HG03565 (cell line): ENCODE measurements around the gene TOM1L2.

ENCODE experiments used
- ATAC-seq: cut with Tn5 transposase; IDR thresholded peaks from one replicate; pipeline ENCODE4 v1.9.1; 2021; ENCODE audit warnings: mild to moderate bottlenecking, moderate library complexity; ENCODE audit not compliant: unreplicated experiment

The TOM1L2 gene

DNA sequence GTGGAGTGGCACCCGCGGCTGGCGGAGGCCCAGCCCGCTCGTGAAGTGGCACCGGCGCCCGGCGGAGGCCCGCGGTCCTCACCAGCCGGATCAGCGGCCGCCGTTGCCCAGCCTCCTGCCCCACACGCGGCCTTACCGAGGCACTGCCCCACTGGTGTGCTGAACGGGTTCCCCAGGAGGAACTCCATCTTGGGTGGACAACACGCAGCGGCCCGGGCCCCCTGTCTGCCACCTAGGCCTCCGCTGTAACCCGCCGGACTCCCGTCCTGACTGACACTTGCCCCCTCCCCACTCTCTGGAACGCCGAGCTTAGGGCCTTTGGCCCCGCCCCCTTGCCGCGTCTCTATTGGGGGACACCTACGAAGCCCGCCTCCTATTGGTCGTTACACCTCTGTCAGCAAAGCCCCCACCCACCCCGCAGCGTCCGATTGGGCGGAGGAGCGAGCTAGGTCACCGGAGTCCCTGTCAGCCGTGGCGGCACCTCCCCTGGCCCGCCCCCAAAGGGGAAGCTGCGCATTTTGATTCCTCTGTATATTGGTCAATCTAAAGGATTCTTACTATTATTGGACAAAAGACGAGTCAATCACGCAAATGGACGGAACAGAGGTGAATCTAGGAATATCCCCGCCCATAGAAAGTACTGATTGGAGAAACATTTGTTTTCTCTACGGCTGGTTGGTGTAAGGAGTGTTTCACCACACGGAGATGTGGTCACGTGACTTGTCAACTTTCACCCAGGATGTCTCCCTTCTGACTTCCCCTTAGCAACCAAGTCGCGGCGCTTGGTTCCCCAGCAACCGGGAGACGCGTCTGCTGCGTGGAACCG lies at the start of gene TOM1L2, which contains the start of gene DRC3:
Gene TOM1L2, minus strand, starts transcription at position 275 of the 826 bp plus-strand sequence. Its CDS starts 87 bp downstream, at position 188.
Gene DRC3, plus strand, starts transcription at position 737 of the 826 bp plus-strand sequence. CDS start 4,737 bp downstream, outside the sequence.
- ATAC-seq: peak; percentile 90

DNA sequence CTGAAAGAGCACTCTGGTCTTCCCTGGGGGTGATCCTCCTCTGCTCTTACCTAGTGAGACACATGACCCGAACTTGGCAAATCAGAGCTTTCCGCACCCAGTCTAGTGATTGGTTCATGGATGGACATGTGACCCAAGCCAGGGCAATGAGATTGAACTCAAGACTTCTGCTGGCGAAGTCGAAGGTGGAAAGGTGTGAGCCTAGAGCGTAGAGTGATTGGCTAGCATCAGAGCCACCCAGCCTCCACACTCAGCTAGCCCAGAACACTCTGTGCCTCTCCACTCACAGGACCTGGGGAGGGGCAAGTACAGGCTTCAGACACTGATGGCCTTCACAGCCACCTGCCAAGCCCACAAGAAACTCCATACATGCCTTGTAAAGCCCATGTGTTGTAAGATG lies 49.2 kb upstream of the TOM1L2 start:
- ATAC-seq: no peak

DNA sequence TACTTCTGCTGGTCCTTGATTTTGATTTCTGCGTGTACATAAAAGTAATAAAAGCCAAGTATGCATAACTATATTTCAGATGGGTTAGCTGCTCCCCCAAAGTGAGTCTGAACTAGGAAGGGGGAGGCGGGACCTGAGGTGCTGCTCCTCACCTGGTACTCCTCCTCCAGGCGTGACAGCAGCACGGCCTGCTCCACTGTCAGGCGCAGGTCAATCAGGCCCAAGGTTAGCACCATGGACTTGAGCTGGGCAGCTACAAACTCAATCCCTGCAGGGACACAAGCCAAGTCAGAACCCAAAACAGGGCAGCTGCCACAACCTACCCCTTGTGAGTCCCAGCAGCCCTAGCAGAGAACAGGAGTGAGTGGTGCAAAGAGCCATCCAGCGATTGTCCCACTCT lies 48.8 kb upstream of the TOM1L2 start:
- ATAC-seq: no peak

DNA sequence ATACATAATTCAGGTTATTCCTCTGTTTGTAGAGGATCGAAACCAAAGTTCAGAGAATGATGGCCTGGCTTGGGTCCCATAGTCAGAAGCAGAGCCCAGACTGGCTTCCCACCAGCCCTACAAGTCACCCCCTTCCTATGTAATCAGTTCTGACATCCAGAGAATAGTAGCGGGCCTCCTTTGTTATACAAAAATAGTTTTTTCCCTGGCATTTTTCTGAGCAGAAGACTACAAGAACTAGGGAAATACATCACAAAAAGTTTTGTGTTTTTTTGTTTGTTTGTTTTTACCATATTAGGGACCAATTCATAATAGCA lies 47.6 kb upstream of the TOM1L2 start:
- ATAC-seq: no peak

DNA sequence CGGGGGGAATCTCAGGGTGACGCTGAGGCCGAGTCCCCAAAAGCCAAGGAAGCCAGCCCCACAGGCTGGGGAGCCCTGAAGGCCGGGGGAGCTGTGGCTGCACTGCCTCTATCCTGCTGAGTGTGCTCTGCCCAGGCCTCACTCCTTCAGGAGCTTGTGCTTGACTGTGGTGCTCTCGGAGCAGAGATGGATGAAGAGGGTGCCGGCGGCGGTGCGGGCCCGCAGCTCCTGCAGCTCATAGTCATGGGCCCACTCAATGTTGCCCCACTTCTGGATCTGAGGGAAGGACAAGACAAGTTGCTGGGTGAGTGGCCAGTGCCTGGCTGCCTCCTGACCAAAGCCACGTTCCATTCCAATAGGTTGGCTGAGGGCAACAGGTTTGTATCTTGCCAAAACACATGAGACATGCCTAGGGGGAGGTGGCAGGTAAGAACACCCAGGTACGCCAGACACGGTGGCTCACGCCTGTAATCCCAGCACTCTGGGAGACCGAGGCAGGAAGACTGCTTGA lies 46.3 kb upstream of the TOM1L2 start:
- no peak for ATAC-seq

DNA sequence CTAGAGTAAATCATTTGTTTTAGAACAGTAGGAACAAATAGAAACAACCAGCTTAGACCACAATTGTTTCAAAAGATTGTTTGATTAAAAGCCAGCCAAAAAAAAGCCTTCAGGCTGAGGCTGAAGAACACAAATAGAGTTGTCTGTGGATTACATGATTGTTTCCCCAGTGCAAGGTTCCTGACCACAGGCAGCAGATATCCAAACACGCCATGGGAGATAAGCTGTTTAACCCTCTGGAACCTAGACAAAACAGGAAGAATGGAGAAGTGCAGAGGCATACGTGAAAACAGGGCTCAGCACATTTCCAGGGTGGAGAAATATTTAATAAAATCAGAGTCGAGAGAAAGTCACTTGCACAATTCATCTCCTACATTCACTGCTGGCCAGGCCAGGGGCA lies 45.8 kb upstream of the TOM1L2 start:
- no peak for ATAC-seq

DNA sequence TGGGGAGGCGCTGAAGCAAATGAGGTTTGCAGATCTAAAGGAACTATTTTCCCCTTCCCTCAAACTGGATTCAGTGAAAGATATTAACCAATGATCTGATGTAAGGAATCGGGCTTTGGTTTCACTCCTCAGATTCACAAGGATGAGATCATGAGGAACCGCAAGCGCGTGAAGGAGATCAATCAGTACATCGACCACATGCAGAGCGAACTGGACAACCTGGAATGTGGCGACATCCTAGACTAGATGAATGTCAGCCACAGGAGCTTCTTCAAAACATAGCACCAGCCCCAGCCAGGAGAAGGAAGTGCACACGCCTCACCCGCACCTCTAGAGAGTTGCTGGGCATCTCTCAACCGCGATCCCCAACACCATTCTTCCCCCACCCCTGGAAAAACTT lies 44.2 kb upstream of the TOM1L2 start:
- ATAC-seq: no peak

DNA sequence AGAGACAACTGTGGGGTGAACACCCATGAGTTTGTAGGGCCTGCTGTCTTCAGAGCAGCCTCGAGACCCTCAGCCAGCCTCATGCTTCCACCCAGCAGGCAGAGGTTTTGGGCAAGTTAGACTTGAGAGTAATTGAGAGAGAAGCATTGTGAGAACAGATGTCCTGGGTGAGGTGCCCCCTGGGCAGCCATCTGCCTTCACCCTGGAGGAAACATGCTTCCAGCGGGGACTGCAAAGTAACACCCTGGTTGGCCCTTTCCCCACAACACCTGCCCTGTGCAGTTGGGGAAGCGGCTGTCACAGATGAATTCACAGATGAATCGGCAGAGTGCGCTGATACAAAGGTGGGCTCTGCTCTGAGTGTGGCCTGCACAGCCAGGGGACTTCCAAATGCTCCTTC lies 43.4 kb upstream of the TOM1L2 start:
- no peak for ATAC-seq

DNA sequence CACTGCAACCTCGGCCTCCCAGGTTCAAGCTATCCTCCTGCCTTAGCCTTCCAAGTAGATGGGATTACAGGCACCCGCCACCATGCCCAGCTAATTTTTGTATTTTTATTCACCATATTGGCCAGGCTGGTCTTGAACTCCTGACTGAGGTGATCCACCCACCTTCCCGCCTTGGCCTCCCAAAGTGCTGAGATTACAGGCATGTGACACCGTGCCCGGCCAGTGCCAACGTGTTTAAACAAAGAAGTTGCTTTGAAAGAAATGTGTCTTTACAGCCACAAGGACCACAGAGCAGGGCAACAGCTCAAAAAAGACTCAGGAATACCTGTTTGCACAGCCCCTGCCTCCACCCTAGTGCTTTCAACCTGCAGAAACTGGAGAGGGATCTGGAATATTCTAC lies 41.8 kb upstream of the TOM1L2 start:
- no peak for ATAC-seq

DNA sequence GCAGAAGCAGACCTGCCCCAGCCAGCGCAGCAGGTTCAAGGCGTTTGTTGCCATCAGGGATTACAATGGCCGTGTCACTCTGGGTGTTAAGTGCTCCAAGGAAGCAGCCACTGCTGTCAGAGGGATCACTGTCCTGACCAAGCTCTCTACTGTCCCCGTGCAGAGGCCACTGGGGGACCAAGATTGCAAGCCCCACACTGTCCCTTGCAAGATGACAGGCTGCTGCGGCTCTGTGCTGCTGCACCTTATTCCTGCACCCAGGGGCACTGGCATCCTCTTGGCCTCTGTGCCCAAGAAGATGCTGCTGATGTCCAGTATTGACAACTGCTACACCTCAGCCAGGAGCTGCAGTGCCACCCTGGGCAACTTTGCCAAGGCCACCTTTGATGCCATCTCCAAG lies 39.1 kb upstream of the TOM1L2 start:
- ATAC-seq: no peak

DNA sequence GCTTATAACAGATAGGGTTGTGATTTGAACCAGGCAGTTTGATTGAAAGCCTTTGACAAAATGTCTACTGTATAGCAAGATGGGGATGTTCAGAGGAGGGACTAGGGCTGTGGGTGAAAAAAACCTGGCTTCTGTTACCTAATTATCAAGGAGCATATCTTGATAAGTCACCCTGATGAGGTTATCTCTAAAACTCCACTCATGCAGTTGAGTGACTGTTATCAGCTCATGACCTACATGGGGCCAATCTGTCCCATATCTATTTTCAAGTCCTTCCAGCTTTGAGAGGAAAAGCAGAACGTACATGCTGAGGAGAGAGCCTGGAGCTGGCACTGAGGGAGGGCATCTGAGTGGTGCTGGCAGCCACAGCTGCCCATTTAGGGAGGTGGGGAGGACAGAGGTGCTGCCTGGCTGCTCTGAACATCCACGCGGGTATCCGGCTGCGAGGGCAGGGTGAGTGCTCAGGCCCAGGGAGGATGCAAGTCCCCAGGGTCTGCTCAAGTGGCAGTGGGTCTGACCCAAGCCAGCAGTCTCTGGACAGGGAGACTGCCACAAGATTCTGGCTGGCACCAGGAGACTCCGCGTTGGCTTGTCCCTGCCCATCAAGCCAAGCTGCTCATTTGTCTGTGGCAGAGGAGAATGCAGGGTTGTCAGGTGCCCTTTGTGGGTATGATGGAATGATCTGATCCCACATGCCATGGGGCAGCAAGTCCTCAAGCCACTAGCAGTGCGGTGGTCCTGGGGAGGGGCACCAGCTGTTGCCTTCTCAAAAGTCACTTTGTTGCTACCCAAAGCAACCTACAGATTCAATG lies 37.6 kb upstream of the TOM1L2 start:
- ATAC-seq: no peak

DNA sequence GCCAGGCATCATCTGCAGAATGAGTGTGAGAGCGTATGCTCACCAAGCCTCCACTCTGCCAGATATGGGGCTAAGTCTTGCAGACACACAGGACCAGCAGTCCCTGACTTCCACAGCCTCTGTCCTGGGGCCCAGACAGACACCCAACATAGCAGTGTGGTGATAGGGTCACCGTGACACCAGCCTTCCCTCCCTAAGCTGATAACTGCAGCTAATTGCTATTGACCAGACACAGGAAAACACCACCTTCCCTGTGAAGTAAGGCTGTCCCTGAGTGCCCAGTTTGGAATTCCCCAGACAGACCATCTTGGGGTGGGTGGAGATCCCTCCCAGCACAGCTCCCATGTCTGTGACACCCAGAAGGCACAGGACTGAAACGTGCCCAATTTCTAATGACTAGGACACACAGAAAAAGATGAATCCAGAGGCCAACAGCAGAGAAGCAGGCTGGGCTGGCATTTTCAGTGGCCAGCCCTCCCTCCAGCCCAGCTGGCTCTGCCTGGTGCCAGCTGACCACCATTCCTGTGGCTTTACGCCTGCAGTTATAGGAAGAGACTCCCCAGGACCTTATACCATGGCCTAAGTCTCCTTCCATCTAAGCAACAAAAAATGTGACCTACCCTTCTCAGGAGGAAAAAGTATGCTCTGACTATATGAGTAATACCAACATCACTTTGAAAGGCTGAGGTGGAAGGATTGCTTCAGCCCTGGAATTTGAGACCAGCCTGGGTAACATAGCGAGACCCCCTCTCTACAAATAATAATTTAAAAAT lies 36.5 kb upstream of the TOM1L2 start:
- no peak for ATAC-seq

DNA sequence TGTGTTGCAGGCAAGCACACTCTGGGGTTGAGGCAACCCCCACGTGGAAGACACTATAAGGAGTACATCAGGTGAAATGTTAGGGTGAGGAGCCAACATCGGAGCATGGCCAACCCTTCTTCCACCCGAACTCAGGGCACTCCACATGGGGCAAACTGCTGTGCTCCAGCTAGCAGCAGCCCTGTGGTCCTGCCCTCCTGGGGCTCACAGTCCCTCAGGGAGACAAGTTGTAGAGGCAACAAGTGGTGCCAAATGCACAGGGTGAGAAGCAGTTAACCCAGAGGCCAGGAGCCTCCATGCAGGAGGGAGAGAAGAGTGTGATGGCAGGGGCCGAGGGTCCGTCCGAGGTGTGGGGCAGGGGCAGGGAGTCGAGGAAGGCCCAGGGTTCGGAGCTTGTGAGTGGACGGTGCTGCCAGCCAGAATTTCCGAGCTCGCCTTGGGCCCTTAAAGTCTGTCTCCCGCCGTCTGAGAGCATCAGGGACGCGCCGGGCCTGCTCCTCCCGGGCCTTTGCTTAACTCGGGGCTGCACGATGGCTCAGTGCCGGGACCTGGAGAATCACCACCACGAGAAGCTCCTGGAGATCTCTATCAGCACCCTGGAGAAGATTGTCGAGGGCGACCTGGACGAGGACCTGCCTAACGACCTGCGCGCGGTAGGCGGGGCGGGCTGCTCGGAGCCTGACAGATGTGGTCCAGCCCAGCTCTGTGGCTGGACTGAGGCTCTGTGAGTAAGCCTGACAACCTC lies 34.5 kb upstream of the TOM1L2 start:
- ATAC-seq: no peak

DNA sequence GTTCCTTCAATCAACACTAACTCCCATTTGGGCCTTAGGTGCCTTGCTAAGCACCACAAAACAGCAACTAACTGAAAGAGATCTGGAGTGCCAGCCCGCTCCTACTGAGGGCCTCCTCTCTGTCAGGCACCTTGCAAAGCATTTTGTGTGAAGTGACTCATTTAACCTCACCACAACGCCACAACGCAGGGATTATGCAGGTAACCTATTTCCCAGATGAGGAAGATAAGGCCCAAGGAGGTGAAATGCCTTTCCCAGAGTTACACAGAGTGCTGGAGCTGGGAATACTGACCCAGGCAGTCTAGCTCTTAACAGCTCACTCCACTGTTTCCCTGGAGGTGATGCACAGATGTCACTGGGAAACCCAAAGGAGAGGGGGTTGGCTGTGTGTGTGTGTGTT lies 33.3 kb upstream of the TOM1L2 start:
- ATAC-seq: no peak

DNA sequence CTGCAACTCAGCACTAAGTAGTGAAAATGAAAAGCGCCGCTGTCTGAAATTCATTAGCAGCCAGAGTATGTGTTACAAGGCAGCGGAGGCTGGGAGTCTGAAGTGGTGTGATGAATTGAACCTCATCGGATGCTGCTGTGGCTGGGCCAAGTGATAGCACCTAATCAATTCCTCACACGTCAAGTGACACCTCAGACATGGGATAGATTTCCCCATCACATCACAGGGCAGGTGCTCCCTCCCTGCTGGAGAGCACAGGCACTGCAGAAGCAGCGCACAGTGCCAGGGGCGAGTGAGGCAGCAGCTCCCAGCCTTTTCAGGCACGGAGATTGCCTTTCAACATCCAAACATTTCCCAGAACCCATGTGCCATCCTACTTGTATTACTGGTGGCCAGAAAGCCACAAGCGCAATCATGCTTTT lies 32.7 kb upstream of the TOM1L2 start:
- ATAC-seq: no peak

DNA sequence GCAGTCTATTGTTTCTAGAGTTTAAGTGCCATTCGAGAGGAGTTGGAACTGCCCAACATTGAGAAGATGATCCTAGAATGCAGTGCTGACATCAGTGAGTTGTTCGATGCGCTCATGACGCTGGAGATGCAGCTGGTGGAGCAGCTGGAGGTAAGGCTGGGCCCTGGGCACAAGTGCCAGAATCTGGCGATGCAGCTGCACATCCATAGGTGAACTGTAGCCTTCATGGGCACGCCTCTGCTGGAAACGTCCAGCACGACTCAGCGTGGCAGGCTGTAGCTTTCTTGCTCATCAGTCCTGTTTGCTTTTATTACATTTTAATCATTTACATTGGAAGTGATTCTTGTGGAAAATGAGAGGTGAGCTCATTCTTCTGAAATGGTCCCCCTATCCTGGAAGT lies 32.1 kb upstream of the TOM1L2 start:
- no peak for ATAC-seq

DNA sequence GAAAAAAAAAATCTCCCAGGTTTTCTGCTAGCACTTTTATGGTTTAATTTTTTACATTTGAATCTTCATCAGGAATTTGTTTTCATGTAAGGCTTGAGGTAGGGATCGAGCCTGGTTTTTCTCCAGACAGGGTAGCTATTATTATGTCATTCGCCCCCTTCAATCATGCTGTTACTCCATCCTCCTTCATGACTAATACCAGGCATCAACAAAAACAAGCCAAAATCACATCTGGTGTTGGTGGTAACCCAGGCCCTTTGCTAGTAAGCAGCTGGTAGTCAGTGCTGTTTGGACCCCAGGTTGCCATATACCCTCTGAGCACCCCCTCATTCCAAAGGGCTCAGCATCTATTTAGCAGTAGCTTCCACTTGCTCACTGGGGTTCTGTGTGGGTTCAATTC lies 30.0 kb upstream of the TOM1L2 start:
- ATAC-seq: no peak

DNA sequence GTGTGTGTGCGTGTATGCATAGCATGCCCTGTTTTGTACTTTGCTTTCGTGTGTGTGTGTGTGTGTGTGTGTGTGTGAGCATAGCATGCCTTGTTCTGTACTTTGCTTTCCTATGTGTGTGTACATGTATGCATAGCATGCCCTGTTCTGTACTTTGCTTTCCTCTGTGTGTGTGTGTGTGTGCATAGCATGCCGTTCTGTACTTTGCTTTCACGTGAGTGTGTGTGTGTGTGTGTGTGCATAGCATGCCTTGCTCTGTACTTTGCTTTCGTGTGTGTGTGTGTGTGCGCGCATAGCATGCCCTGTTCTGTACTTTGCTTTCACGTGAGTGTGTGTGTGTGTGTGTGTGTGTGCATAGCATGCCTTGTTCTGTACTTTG lies 27.8 kb upstream of the TOM1L2 start:
- no peak for ATAC-seq

DNA sequence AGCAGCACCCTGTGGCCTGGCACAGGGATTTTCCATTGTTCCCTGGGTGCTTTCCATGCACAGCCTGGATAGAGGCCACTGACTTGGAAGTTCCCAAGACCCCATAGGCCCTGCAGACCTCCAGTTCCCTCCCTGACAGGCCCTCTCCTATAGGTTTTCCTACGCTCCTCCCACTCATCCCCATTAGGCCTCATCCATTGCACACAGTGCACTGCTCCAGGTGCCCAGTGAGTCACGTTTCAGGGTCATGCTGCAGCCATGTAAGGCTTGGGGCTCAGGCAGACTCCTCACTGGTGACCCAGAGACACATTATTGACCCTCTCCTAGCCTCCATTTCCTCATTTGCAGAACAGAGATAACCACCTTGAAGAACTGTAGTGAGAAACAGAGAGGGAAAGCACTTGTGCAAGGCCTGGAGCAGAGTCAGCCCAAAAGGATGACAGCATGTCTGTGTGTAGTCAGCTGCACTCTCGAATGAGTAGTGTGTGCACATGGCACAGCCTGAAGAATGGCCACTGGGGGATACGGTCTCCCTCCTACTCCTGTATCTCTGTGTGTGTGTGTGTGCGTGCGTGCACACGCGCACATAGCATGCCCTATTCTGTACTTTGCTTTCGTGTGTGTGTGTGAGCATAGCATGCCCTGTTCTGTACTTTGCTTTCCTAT lies 27.3 kb upstream of the TOM1L2 start:
- no peak for ATAC-seq

DNA sequence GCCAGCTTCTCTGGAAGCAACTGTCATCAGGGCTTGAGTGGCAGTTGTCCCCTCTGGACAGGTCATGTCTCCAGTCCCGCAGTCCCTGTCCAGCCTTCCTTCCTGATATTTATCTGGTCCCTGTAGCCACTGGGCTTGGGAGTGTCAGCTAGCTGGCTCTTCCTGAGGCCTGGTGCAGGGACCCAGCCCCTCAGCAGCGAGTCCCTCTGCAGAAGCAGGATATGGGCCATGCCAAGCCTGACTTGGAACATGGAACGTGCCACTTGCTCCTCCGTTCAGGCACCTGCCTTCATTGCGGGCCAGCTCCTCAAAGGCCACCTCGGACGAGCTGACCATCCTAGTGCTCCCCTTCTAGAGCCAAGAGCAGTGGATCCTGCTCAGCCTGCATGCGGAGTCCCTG lies 26.7 kb upstream of the TOM1L2 start:
- no peak for ATAC-seq
